NCI-H226 (cell line): Measurements from ENCODE around the gene PPIP5K2.

Source experiments
- DNase-seq: peaks from one replicate; pipeline ENCODE4 v3.0.0-alpha.2; 2015

Gene PPIP5K2

DNA sequence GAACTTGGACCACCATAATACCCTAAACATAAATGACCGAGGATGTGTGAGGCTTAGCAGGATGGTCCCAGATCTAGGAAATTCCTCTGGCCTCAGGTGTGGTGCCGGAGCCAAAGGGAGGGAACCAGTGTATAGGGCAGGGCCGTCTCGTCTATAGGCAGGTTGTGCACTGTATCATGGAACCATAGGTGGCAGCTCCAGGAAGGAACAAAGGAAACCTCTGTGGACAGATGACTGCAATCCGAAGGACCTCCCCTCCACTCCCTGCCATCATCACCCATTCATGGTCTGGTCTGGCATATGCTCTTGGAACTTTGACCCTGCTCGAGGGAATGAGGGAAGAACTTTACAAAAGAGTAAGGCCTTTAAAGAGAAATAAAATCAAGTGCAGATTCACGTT, 135.6 kb downstream of the PPIP5K2 start:
- no peak for DNase-seq

DNA sequence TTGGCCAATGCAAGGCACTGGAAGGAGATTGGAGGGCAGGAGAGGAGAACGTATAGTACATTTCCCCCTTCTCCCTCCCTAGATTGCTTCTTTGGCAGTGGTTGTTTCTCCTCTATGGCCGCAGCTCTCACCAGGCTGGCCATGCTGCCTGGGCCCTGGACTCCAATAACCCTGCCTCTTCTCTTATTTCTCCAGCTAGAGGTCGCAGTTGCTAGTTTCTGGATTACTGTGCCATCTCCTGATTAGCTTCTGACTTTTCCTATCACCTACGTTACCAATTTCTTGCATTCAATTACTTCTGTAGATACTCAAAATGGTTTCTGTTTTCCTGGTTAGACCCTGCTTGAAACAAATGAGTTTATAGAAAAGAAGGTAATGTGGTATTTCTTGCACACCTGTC, 136.1 kb downstream of the PPIP5K2 start:
- no peak for DNase-seq

DNA sequence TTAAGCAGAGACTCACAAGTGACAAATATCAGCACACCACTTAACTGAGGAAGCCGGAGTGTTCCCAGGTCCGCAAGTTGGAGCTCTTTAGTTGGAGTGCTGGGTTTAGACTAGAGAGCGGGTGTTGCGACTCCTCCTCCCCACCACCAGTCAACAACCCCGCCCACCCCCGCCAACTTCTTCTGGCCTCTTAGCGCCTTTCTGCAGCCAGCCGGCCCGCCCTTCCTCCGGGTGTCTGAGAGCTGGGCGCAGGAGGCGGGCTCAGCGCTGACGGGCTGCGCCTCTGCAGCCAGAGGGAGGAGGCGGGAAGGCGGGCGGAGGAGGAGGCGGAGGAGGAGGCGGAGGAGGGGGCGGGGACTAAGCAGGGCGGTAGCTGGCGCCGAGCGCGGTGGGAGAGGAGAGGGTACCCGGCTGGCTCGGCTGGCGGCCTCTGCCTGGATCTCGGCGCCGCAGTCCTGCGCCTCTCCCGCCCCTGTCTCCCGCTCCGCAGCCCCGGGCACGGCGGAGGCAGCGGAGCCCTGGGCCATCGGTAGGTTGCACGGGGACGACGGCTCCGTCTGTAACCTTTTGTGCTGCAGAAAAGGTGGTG, 138.4 kb downstream of the PPIP5K2 start, which contains the start of gene MACIR:
Gene MACIR (plus strand): TSS at position 396 of the 589 bp plus-strand sequence. CDS start 17,157 bp downstream, outside the sequence.
- peak; percentile 97 for DNase-seq

DNA sequence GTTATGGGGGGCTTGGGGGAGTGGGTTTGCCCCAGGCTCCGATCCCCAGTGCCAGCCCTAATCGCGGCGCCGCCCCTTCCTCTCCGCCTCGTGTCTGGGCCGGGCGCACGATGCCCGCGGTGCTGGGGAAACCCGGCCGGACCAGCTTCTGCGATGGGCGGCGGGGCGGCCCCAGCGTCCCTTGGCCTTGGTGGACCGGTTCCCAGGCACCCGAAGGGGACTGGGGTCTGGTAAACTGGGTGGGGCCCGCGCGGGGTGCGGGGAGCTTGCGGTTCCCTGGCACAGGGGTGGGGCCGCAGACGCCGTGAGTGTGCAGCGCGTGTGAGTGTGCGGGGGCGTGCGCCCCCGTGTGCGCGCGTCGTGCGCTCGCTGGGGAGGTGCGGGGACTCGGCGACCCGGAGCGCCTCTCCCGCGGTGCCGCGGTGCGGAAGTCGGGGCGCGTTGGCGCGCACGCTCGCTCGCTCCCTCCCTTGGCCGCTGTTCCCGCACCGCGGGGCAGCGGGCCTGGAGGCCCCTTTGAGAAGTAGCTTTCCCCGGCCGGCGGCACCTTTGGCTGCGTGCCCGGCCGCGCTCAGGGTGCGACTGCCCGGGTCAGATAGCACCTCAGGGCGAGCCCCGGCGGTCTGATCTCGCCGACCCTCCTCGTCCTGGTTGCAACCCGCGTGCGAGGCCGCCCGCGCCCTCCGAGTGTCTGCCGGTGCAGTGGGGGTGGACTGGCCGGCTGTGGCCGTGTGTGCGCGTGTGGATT, 139.0 kb downstream of the PPIP5K2 start:
- peak; percentile 52 for DNase-seq

DNA sequence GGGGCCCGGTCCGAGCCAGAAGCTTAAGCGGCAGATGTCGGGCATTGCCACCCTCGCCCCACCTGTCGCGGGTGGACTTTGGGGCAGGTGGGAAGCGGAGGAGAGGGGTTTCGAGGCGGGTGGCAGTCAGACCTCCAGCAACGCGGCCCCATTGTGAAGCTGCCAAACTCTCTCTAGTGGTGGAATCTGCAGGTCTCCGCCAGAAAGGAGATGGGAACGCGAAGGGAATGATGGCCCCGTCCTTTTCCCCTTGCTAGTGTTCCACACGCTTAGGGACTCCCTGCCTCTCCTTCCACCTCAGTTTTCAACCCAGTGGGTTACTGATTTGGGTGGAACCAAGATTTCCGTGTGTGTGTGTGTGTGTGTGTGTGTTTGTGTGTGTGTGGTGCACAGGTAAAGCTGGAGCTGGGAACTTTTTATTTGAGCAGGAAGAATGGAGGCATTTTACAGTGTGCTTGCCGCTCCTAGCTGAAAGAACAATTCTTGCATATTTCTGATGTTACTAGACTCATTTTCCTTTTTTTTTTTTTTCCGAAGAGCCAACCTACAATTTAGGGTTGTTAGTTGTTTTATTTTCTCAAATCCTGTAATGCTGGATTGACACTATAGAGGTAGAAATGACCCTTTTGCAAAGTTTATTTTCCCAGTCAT, 139.7 kb downstream of the PPIP5K2 start:
- no peak for DNase-seq

DNA sequence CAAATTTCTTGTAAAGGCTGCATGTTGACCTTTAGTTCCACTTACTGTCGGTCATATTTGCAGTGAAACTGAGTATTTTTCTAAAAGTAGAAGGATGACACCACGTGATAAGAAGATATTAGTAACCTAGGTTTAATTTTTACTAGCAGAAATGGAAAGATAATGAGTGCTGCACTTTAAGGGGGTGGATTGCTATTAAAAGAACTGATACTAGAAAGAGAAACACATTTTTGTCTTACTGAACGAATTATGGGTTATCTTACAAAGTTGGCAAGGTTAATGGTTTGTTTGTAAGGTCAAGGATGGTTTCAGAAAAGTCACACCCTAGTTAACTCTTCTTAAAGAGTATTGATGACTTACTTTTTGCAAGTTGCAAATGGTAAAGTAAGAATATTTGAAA, 140.8 kb downstream of the PPIP5K2 start:
- no peak for DNase-seq
